ENCODE results near the gene CRK. TPM values are rescaled to one million over a fixed set of nuclear protein-coding genes. Genes with fewer than 3 reads are reported as not detected.
"Not testable (repeated sequence)": the region's sequence is repeated elsewhere in the genome, so short reads cannot be mapped to it uniquely, and the experiment has no call there.

Gene CRK
- total RNA-seq, 2 donors from 2014 or later: 36.0 to 49.8 TPM

DNA sequence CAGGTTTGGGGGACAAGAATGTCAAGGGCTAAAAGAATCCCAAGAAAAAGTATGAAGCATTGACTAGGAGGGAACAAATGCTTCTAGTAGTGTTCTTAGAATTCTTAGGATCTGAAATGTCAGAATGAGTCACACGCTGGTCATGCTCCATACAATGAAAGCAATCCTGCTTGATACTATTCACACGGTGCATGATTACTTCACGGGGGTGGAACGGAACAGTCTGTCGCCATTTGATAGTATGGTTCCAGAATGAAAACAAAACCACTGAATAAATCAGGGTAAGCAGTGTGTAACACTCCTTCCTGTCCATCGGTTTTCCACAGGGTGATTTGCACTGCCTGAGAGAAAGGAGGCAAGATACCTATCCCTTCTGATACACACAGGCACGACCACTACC lies 33.1 kb downstream of the CRK start:
- H3K27me3 ChIP-seq: no peaks in the 10 kb centered on the region
- peak overlapping the region; percentile 32 to 60 for H3K27ac ChIP-seq
- peaks cover 46% of the 10 kb centered on the region for H3K36me3 ChIP-seq
- TF ChIP-seq CTCF (IDR thresholded peaks at IDR 0.05): no peak
- H3K9me3 ChIP-seq: no peaks in the 10 kb centered on the region
- peaks cover 0 to 25% of the 10 kb centered on the region in 2 donors for H3K4me1 ChIP-seq
- DNase-seq (ENCODE audit: low spot score): peak; percentile 69
- H3K4me3 ChIP-seq: no peak overlapping the region

GRCh38 chr17:1421470-1421869 lies 34.6 kb downstream of the CRK start:
- no peak overlapping the region for H3K4me3 ChIP-seq
- H3K27me3 ChIP-seq: no peaks in the 10 kb centered on the region
- H3K27ac ChIP-seq: no peak overlapping the region
- no peak for DNase-seq (ENCODE audit: low spot score)
- H3K36me3 ChIP-seq: peaks cover 41% of the 10 kb centered on the region
- peaks cover 0 to 25% of the 10 kb centered on the region in 2 donors for H3K4me1 ChIP-seq
- TF ChIP-seq CTCF (IDR thresholded peaks at IDR 0.05): no peak
- no peaks in the 10 kb centered on the region for H3K9me3 ChIP-seq

DNA sequence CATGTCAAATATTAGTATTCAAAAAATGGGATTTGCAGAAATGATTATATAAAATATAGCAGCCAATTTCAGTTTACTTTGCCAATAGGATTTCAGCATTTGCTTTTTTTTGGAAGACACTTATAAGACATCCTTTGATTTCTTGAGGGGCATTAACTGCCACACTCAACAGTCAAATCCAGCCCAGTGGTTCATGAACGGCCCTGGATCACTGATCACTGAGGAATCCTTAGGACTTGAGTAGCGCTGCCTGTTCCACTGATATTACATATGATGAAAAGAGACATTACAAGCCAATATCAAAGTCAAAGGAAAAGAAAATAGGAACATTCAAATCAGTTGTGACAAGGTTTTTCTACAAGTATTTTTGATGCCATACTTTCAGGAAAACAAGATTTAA lies 35.1 kb downstream of the CRK start:
- no peaks in the 10 kb centered on the region for H3K27me3 ChIP-seq
- no peak overlapping the region for H3K4me3 ChIP-seq
- H3K36me3 ChIP-seq: peaks cover 39% of the 10 kb centered on the region

DNA sequence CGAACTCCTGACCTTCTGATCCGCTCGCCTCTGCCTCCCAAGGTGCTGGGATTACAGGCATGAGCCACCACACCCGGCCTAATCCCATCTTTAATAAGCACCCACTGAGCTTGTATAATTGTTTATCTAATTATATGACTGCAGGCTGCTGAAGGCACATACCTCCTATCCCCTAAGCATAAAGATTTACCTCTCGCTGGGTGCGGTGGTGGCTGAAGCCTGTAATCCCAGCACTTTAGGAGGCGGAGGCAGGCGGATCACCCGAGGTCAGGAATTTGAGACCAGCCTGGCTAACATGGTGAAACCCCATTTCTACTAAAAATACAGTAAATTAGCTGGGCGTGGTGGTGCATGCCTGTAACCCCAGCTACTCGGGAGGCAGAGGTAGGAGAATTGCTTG lies 35.9 kb downstream of the CRK start:
- no peaks in the 10 kb centered on the region for H3K9me3 ChIP-seq
- no peak for TF ChIP-seq CTCF (IDR thresholded peaks at IDR 0.05)
- no peak overlapping the region for H3K27ac ChIP-seq
- no peak for DNase-seq (ENCODE audit: low spot score)
- H3K36me3 ChIP-seq: peaks cover 31% of the 10 kb centered on the region
- peaks cover 0 to 25% of the 10 kb centered on the region in 2 donors for H3K4me1 ChIP-seq
- no peak overlapping the region for H3K4me3 ChIP-seq
- H3K27me3 ChIP-seq: no peaks in the 10 kb centered on the region

More for the DNA sequence above, 35.1 kb downstream of the CRK start:
- no peak for TF ChIP-seq CTCF (IDR thresholded peaks at IDR 0.05)
- H3K4me1 ChIP-seq: peaks cover 0 to 25% of the 10 kb centered on the region in 2 donors
- DNase-seq (ENCODE audit: low spot score): no peak
- no peaks in the 10 kb centered on the region for H3K9me3 ChIP-seq
- no peak overlapping the region for H3K27ac ChIP-seq

DNA sequence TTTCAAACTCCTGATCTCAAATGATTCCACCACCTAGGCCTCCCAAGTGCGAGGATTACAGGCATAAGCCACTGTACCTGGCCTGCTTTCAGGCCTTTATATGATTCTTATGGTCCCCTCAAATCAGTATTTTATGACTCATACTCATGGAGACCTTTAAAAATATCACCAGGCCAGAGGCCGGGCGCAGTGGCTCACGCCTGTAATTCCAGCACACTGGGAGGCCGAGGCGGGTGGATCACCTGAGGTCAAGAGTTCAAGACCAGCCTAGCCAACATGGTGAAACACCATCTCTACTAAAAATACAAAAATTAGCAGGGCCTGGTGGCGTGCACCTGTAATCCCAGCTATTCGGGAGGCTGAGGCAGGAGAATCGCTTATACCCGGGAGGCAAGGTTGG lies 37.6 kb downstream of the CRK start:
- not testable (repeated sequence) for DNase-seq (ENCODE audit: low spot score); H3K27me3 ChIP-seq; H3K27ac ChIP-seq; H3K9me3 ChIP-seq; H3K4me3 ChIP-seq
- Histone ChIP-seq H3K36me3 (peaks cover 27% of the 10 kb centered on the region), H3K4me1 (peaks cover 0 to 24% of the 10 kb centered on the region in 2 donors)

GRCh38 chr17:1416414-1416813 lies 39.6 kb downstream of the CRK start:
- no peak overlapping the region for H3K4me3 ChIP-seq
- H3K27ac ChIP-seq: no peak overlapping the region
- H3K27me3 ChIP-seq: no peaks in the 10 kb centered on the region
- DNase-seq (ENCODE audit: low spot score): no peak
- no peaks in the 10 kb centered on the region for H3K9me3 ChIP-seq
- H3K4me1 ChIP-seq: peaks cover 0 to 23% of the 10 kb centered on the region in 2 donors
- no peak for TF ChIP-seq CTCF (IDR thresholded peaks at IDR 0.05)
- H3K36me3 ChIP-seq: peaks cover 15% of the 10 kb centered on the region
